ENCODE data around the gene DGKH. TPM values are rescaled to one million over a fixed set of nuclear protein-coding genes. Genes with fewer than 3 reads are reported as not detected.
A peak's percentile ranks its signal among the peaks of the same experiment; 100 is the strongest.
"Not testable (repeated sequence)": the region's sequence is repeated elsewhere in the genome, so short reads cannot be mapped to it uniquely, and the experiment has no call there.

The DGKH gene
- total RNA-seq, 1 experiment from 2014 or later: 5.0 TPM

DNA sequence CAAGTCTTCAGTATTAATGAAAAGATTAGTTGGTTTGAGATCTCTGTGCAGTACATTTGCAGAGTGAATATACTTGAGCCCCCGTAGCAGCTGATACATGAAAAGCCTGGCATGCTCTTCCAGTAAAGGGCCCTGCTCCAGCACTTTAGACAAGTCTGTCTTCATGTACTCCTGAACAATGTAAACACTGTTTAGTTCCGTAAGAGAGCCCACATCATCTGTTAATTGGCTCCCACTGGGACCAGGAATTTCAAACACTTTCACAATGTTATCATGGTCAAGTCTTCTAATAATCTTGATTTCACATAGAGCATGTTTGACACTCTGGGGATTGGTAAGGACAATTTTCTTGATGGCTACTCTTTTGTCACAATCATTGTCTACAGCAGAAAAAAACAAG is 22.2 kb downstream of the DGKH start:
- DNase-seq (ENCODE audit: low read depth): not testable (repeated sequence)

DNA sequence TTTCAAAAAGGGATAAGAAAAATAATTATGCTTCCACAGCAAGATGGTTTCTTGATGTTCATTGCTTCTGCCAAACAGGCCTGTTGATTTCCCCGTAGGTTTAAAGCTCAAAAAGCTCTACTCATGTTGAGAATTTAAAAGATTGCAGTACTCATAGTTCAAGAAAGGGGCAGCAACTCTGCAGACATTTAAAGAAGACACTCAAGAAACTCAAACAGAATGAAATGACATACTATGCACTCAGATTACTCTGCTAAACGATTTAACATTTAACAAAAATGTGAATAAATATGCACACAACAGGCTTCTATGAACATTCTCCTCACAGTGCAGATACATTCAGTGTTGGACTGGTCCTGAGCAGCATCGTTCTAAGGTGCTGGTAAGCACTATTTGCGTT is 22.7 kb downstream of the DGKH start:
- not testable (repeated sequence) for DNase-seq (ENCODE audit: low read depth)

DNA sequence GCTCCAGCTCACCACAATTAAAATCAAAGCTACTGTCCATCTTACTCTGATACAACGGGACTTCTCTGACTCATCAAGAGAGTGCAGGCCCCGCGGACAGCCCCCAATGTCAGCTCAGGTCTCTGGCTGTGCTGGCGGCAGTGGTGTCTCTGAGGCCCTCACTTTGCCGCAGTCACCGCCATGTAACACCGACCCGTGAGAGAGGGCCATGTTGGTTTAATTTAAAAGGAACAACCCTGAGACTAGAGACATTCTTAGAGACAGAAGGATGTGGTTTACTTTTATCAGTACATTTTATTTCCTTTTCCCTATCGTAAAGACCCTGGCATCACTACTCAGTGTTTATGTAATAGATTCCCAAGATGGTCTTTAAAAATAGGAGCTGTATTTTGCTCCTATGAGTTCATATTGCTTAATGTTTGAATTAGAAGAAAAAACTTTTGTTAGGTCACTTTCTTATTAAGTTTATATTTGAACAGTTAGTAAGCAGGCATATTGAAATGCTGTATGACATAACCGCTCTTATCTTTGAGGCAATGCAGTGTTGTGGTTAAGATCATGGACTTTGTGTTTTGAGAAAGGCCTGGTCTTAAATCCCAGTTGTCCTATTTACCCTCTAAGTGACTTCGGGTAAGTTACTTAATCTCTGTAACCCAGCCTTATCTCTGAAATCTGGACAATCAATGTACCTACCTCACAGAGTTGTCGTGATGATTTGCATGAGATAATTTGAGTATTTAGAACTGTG is 23.4 kb downstream of the DGKH start:
- DNase-seq (ENCODE audit: low read depth): no peak

DNA sequence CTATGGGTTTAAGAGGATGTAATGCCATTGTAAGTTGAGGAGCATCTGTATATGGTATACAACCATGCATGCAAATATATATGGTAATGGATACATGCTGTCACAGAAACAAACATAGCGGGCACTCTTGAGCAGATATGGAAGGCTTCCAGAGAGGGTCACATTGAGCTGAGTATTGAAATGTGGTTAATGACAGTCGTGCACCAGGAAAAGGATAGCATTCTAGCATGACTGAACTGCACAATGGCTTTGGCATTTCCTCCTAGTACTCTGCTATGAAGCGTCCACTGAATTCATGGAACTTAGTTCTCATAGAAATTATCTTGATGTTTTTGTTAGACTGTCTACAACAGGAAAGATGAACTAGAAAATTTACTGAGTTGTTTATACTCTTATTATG is 25.2 kb downstream of the DGKH start:
- no peak for DNase-seq (ENCODE audit: low read depth)

DNA sequence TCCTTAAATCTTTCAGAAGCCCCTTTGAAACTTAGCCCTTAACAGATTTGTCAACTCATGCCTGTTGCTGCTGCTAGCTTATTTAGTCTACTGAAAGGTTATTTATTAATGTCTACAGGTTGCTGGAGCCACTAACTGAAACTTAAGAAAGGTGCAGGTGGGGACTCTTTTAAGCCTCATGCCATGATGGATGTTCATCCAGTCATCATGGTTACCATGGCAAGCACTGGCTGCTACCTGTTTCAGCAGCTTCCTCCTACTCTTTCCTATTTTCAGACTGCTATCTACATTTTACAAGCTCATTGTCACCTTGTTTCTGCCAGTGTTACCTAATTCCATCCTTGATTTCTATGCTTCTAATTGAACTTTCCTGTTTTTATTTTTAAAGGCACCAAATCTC is 27.1 kb downstream of the DGKH start:
- no peak for DNase-seq (ENCODE audit: low read depth)

DNA sequence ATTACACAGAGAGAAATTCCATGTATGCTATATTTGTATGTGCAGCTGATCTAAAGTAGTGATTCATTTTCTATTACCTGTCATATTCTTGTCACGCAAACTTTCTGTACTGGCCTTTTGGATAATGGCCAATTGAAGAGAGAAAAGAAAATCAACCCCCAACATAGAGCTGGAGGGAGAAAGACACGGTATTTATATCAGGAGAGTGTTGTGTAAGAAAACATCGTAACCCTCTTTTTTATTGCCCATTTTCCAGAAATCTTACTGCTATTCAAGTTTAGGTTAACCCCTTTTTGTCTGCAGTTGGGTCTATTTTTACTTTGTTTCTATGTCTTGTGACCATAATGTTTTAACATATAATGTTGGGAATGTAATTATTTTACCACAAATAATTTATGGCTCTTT is 27.9 kb downstream of the DGKH start:
- no peak for DNase-seq (ENCODE audit: low read depth)

DNA sequence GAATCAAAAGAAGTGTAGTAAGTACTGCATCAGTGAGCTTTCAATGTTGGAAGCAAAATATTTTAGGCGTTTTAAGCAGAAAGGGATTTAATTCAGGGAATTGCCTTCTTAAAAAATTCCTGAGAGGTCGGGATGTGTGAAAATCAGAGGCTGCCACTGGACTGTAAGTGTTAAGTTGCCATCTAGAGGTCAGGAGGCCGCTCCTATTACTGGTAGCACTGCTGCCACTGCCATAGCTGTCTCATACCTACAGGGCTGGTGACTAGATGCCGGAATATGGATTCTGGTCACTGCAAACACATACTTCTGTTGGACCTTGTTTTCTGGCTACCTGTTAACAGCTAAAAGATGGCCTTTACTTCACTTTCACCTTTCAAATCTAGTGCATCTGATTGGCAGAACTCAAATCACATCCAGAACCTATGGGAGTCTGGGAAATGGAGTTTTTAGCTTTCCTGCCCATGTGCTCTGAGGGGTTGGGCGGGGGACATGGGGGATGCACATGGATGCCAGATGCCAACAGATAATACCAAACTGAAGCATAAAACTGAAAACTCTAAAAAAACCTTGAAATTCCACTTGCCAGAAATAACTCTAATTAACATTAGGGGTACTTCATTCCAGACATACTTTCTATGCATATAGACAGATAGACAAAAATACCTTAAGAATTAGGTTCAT is 29.8 kb downstream of the DGKH start:
- no peak for DNase-seq (ENCODE audit: low read depth)

DNA sequence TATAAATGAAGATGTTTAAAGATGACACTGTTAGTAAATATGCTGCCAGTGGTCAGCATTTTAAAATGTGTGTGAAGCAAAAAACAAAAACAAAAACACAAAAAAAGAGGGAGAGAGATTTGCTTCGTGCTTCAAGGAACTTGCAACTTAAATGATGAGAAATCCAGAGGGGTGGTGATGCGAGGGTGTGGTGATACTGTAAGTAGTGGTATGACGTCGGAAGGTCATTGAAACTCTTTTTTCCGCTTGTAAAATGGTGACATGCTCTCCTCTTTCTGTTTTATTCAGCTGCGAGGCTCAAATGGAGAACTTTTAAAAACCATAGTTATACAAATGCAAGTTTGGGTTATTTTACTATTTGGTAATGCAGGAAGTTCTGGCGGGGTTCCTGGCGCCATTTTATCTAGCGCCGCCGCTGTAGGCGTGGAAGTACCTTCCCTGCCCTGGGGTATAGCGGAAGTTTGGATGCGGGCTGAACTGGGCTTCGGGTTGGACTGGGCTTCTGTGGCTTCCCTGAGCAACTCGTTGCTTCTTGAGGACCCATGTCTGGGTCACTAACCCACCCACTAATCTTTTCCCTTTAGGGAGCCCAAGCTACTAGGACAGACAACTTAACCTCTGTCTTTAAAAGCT is 34.8 kb downstream of the DGKH start:
- DNase-seq (ENCODE audit: low read depth): no peak

DNA sequence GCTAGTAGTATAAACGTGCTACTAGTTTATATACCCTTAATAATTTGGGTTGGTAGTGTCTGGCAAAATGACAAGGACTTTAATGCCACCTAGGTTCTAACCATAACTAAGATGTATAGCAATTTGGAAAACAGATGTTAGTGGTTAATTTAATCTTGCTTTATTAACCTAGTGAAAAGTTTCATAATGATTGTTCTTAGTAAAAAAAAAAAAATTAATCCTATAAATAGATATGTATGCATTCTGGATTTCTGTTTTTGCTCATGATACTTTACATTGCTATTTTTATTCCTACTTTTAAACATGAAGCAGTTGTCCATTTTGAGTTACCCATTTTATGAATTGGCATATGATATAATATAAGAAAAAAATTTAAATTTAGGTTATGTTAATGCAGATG is 36.3 kb downstream of the DGKH start:
- DNase-seq (ENCODE audit: low read depth): no peak

DNA sequence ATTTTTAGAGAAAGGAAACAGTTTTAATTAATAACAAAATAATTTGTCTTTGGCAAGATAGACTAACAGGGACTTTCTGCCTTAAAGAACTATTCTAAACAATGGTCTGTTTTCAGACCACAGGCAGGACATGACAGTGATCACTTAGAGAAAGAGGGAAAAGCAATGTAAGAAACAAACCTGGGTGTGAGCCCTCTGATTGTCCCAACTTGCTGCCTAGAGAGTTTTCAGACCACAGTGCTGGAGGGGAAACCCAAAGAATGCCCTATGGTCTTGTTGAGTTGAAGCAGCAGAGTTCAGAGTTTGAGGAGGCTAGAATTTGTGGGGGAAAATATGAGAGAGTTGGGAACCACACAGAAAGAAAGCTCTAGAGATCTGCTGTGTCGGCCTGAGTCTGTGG is 38.1 kb downstream of the DGKH start:
- DNase-seq (ENCODE audit: low read depth): no peak

DNA sequence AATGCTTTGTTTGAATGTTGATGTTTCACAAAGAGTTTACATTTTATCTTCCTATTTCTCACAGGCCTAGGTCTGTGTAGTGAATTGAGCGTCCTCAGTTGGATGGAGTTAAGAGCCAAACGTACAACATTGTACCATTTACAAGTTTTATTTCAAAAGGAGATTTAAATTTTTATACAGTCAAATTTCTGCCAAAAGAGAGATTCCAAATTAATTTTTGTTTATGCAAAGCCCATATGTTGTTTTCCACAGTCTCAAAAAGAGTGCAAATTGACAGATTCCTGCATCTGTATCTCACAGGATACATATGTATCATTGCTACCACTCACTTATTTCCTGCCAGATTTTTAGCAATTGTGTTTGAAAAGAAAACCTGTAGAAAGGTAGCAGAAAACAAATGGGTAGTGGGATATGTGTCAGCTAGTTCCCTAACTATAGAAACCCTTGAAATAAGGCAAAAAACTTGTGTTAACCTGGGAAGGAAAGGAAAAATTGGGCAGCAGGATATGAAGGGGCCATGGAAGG is 46.1 kb downstream of the DGKH start:
- no peak for DNase-seq (ENCODE audit: low read depth)

DNA sequence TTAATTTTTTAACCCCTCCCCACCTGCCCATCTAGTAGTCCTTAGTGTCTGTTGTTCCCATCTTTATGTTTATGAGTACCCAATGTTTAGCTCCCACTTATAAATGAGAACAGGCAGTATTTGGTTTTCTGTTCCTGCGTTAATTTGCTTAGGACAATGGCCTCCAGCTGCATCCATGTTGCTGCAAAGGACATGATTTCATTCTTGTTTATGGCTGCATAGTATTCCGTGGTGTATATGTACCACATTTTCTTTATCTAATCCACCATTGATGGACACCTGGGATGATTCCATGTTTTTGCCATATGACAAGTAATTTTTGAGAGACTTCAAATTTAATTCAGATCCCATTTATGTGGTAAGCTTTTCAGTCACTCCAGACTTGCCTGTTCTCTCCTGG is 47.8 kb downstream of the DGKH start:
- not testable (repeated sequence) for DNase-seq (ENCODE audit: low read depth)

DNA sequence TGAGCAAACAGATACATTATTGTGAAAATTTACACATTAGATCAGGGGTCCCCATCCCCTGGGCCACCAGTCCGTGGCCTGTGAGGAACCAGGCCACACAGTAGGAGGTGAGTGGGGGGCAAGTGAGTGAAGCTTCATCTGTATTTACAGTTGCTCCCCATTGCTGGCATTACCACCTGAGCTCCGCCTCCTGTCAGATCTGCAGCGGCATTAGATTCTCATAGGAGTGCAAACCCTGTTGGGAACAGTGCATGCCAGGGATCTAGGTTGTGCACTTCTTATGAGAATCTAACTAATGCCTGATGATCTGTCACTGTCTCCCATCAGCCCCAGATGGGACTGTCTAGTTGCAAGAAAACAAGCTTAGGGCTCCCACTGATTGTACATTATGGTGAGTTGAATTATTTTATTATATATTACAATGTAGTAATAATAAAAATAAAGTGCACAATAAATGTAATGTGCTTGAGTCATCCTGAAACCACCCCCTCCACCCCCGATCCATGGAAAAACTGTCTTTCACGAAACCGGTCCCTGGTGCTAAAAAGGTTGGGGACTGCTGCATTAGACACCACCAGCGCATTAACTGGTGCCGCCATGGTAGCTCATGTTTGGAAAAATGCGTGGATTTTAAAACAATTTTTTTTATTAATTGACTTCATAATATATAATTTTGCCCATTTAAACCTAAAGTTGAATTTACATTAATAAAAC is 51.7 kb downstream of the DGKH start:
- DNase-seq (ENCODE audit: low read depth): no peak

DNA sequence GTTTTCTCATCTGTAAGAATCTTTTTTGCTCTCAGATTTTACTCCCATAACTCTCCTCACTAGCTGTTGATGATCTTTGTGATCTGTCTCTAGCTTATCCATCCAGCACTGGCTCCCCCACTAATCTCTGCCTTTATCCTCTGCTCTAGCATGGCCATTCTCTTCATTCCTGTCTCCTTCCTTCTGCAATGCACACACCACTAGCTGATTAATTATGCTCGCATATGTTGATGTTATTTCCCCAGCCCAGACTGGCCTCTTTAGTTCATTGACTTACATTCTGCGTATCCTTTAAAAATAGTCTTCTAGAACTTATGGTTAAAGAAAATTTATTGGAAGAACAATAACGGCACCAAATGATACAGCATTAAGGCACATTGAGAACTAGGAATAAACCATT is 52.5 kb downstream of the DGKH start:
- DNase-seq (ENCODE audit: low read depth): no peak

DNA sequence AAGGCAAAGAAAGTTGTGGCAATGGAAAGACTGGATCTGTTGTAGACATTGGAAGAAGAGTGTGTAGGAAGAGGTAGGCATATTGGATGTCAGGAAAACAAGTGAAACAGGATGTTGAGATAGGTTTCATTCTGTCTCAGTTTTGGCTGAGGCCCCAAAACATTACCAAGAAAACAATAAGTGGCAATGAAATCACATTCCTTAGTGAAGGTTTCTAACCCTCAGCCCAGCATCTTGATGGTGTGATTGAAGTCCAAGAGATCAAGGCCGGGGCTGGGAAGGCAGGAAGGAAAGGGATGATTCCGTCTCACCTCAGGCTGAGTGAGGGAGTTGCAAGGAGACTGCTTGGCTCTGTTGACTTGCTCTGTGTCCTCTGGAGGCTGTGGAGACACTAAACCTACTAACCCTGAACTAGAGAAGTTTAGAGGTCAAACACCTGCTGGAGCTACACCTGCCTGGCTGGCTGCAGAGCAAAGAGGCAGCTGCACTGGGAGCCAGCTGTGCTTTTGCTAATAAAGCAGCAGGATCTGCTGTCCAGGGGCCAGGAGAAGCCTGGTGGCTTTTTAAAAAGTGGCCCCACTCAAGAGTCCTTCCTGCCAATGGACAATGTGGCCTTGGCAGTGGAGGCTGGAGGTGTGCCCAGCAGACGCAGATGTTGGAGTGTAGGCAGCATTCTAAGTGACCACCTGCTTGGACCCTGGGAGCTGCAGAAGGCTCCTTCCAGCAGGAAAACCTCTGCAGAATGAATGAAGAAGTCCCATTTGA is 53.6 kb downstream of the DGKH start:
- peak; percentile 52 for DNase-seq (ENCODE audit: low read depth)

DNA sequence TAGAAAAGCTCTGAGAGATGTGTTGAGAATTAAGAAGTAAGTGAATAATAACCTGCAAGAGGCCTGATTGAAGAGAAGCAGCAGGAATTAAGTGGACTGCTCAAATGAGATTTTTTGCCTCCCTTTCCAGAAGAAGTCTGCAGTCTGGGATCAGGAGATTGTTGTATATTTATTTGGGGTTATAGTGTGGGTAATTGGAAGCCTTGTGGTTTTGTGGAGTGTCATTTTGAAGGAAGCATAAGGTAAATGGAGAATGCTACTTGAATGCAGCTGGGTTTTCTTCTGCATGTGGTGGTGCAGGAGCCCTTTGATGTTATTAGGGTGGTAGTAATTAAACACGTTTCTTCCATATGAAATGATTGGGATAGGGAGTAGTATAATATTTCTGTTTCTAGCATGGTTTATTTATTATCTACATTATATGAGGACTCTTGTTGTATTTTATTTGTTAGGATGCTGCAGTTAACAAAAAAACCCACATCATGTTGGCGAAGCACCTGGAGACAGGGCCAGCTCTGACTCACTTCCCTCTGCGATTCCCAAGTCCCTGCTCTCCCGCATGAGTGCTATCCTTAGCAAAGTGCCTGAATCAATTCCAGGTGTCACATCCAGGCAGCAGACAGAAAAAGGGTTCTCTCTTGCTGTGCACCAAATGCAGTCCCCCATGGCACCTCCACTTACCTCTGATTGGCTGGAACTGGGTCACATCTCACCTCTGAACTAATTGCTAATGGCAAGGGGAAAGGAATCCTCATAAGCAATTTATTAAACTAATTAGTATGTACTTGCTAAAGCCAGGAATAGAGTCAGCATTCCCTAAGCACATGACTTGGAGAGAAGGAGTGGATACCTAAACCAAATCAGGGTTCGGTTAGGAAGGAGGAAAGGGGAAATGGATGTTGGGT is 54.8 kb downstream of the DGKH start:
- peak; percentile 72 for DNase-seq (ENCODE audit: low read depth)

DNA sequence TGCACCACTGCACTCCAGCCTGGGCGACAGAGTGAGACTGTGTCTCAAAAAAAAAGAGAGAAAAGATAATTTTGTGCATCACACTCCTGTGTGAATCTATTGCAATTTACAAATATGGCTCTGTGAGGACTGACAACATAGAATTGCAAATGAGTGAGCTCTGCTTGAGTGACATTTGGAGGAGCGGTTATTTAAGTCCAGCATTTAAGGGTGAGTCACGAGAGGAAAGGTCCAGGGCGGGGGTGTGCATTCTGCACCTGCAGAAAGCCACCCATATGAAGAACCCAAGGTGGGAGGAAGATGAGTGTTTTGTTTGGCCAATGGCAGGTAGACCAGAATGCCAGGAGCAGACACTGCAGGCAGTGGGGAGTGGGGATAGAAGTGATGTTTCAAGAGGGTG is 58.5 kb downstream of the DGKH start:
- peak; percentile 19 for DNase-seq (ENCODE audit: low read depth)

DNA sequence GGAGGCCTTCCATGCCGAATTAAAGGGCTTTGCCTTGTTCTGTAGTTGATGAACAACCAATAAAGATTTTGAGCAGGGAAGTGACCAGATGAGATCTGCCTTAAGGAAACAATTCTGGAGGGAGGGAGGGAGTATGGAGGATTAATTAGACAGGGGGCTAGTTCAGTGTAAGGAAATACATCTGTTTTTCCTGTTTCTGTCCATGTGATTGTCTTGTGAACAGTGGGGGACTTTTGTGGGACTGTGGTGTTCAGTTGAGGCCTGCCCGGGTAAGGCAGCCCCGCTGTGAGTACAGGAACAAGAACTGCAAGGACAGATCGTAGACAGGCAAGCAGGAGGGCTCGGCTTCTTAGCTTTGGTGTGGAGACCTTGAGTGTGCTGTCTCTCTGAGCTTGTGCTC is 59.0 kb downstream of the DGKH start:
- no peak for DNase-seq (ENCODE audit: low read depth)

DNA sequence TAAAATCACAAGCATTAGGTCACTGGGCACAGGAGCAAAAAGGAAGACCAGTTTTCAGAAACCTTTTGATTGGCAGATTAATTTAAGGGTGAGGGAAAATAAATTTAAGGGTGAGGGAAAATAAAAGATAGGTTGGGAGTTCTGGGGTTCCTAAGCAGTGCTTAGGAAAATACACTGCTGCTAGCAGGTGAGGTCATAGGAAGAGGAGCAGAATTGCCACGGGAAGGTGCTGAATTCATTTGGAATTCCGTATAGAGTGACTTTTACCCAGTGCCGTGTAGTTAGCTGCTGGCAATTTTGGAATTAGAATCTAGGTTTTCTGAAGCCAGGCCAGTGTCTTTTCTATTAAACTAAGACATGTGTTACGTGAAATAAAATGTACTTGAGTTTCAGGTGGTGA is 59.8 kb downstream of the DGKH start:
- DNase-seq (ENCODE audit: low read depth): no peak

DNA sequence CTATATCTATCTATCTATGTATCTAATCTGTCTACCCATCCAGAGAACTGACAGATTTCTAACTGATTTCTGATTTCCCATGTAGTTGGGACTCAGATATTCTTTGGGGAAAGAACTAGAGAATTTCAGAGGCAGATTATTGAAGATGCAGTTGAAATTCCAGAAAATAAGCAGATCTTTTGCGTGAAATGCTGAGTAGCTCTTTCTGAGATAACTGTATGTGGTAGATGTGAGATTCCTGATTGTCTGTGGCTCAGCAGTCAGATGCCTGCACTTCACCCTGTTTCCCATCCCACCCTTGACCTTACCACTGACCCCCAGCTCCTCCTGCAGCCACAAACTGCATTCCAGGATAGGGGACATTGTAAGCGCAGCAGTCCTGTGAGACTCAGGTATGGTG is 61.5 kb downstream of the DGKH start:
- no peak for DNase-seq (ENCODE audit: low read depth)

Data from M059J (cell line).